IMR-90 (cell line): Measurements from ENCODE around the gene UNC5A. TPM values are rescaled to one million over a fixed set of nuclear protein-coding genes. Genes with fewer than 3 reads are reported as not detected.

Source experiments
- ATAC-seq: fragments of 200-7000 bp; cut with Tn5 transposase; 2 replicates; pipeline ENCODE4 v1.9.1; 2020; ENCODE audit warnings: low read depth, mild to moderate bottlenecking, moderate library complexity
- BruUV-seq: library from RNA; stranded (reverse); fragments of 400-500 nt; replicated peaks from 2 replicates; lab custom pipeline; 2021; lab: Mats Ljungman, UMichigan
- CTCF ChIA-PET: fragments of 300-600 bp; formaldehyde crosslinking; extraction: SDS; loops from one replicate; lab custom pipeline; 2021; ENCODE audit warnings: antibody characterized with exemption; lab: Yijun Ruan, JAX
- POLR2A ChIA-PET: fragments of 300-600 bp; sonication (Branson Sonifier 250); formaldehyde crosslinking; loops from one replicate; lab custom pipeline; 2022; ENCODE audit warnings: antibody characterized with exemption; ENCODE audit not compliant: unreplicated experiment; lab: Charles Lee
- DNase-seq: peaks from one replicate; pipeline ENCODE4 v3.0.0; 2013
- H2AFZ ChIP-seq: replicated peaks from 2 replicates; pipeline ENCODE3; 2013; ENCODE audit warnings: low read length, mild to moderate bottlenecking; ENCODE audit not compliant: poor library complexity
- H2AK5ac ChIP-seq: 2 replicates; pipeline ENCODE4 v1.6.1; 2013; ENCODE audit warnings: low read depth, low read length, inconsistent platforms
- H2AK9ac ChIP-seq: replicated peaks from 2 replicates; pipeline ENCODE3; 2013; ENCODE audit warnings: mild to moderate bottlenecking, low read depth, low read length, moderate library complexity; ENCODE audit not compliant: poor library complexity
- H2BK120ac ChIP-seq: 2 replicates; pipeline ENCODE4 v1.6.1; 2013; ENCODE audit warnings: low read depth, low read length, inconsistent platforms
- H2BK15ac ChIP-seq: 3 replicates; pipeline ENCODE4 v1.6.1; 2013; ENCODE audit warnings: low read depth, low read length, inconsistent platforms
- H2BK20ac ChIP-seq: 2 replicates; pipeline ENCODE4 v1.6.1; 2013; ENCODE audit warnings: low read depth, mild to moderate bottlenecking, inconsistent platforms, low read length, moderate library complexity
- H2BK5ac ChIP-seq: 2 replicates; pipeline ENCODE4 v1.6.1; 2013; ENCODE audit warnings: mild to moderate bottlenecking, low read depth, low read length, inconsistent platforms; ENCODE audit not compliant: poor library complexity, severe bottlenecking
- H3K14ac ChIP-seq: replicated peaks from 2 replicates; pipeline ENCODE4 v1.6.1; 2013; ENCODE audit warnings: low read depth, low read length, inconsistent platforms
- H3K18ac ChIP-seq: 2 replicates; pipeline ENCODE4 v1.6.1; 2013; ENCODE audit warnings: low read depth, low read length, control low read depth
- H3K23ac ChIP-seq: 2 replicates; pipeline ENCODE4 v1.6.1; 2013; ENCODE audit warnings: low read depth, low read length, inconsistent platforms
- H3K27ac ChIP-seq: 2 replicates; pipeline ENCODE4 v1.5.1; 2013; ENCODE audit warnings: mild to moderate bottlenecking, control low read depth, low read length; ENCODE audit not compliant: insufficient read depth
- H3K27me3 ChIP-seq: 2 replicates; pipeline ENCODE4 v1.6.1; 2013; ENCODE audit warnings: low read length; ENCODE audit not compliant: control insufficient read depth, insufficient read depth
- H3K36me3 ChIP-seq: 2 replicates; pipeline ENCODE4 v1.6.1; 2013; ENCODE audit warnings: low read length, mixed read lengths; ENCODE audit not compliant: control insufficient read depth, insufficient read depth
- H3K4ac ChIP-seq: 2 replicates; pipeline ENCODE4 v1.6.1; 2013; ENCODE audit warnings: low read depth, low read length, inconsistent platforms
- H3K4me1 ChIP-seq: 2 replicates; pipeline ENCODE4 v1.6.1; 2013; ENCODE audit warnings: low read length, mixed read lengths; ENCODE audit not compliant: control insufficient read depth, insufficient read depth
- H3K4me2 ChIP-seq: 2 replicates; pipeline ENCODE4 v1.6.1; 2013; ENCODE audit warnings: low read depth, mild to moderate bottlenecking, control low read depth, low read length, moderate library complexity
- H3K4me3 ChIP-seq: 2 replicates; pipeline ENCODE4 v1.5.1; 2013; ENCODE audit warnings: low read depth, mild to moderate bottlenecking, control low read depth, low read length, moderate library complexity; ENCODE audit not compliant: insufficient read depth
- H3K56ac ChIP-seq: 2 replicates; pipeline ENCODE4 v1.6.1; 2013; ENCODE audit warnings: low read length, inconsistent platforms; ENCODE audit not compliant: insufficient read depth; ENCODE audit errors: extremely low read depth
- H3K79me1 ChIP-seq, 2 experiments: 2 replicates each; pipeline ENCODE4 v1.6.1; 2013; ENCODE audit warnings: low read length in 2 of 2, inconsistent platforms in 1 of 2, low read depth in 1 of 2
- H3K9ac ChIP-seq: 2 replicates; pipeline ENCODE4 v1.6.1; 2013; ENCODE audit warnings: low read depth, low read length, control low read depth
- H3K9me1 ChIP-seq: 2 replicates; pipeline ENCODE4 v1.6.1; 2013; ENCODE audit warnings: low read length, inconsistent platforms; ENCODE audit not compliant: insufficient read depth
- H3K9me3 ChIP-seq: 2 replicates; pipeline ENCODE4 v1.6.1; 2013; ENCODE audit warnings: low read length; ENCODE audit not compliant: control insufficient read depth, insufficient read depth
- H4K20me1 ChIP-seq: 2 replicates; pipeline ENCODE4 v1.6.1; 2013; ENCODE audit warnings: low read length, inconsistent platforms; ENCODE audit not compliant: insufficient read depth
- H4K5ac ChIP-seq: 2 replicates; pipeline ENCODE4 v1.6.1; 2013; ENCODE audit warnings: mild to moderate bottlenecking, low read depth, low read length, control low read depth
- H4K8ac ChIP-seq, 2 experiments: 2 replicates each; pipeline ENCODE4 v1.6.1; 2013; ENCODE audit warnings: low read depth in 2 of 2, low read length in 2 of 2, control low read depth in 1 of 2, inconsistent platforms in 1 of 2
- H4K91ac ChIP-seq: 2 replicates; pipeline ENCODE4 v1.6.1; 2013; ENCODE audit warnings: low read depth, low read length, inconsistent platforms; ENCODE audit not compliant: insufficient read depth
- BHLHE40 ChIP-seq: fragments of 150-350 bp; IDR thresholded peaks from 2 replicates; pipeline ENCODE4 v1.6.1; 2016; ENCODE audit warnings: mild to moderate bottlenecking, low read depth, low read length
- MAZ ChIP-seq: IDR thresholded peaks from 2 replicates; pipeline ENCODE4 v1.6.1; 2012; ENCODE audit warnings: low read depth, mild to moderate bottlenecking, low read length, improper control_type of control experiment, moderate library complexity, borderline replicate concordance
- RAD21 ChIP-seq: IDR thresholded peaks from 2 replicates; pipeline ENCODE4 v1.6.1; 2012; ENCODE audit warnings: low read length, improper control_type of control experiment
- WGBS, 2 experiments: methylation state at CpG; one replicate each; pipeline versions ENCODE4 v1.1.5 to v1.1.7; 2013; ENCODE audit warnings: missing lambda C conversion rate in 2 of 2; ENCODE audit not compliant: insufficient read length in 1 of 2; ENCODE audit errors: extremely low coverage in 2 of 2; 5-methylcytosine and 5-hydroxymethylcytosine counted together
- dilution Hi-C: fragments of 300-500 bp; cut with HindIII; formaldehyde crosslinking; loops from one replicate; pipeline ENCODE4 v1.14.3; 2018; ENCODE audit warnings: low sequenced_read_pairs; ENCODE audit not compliant: unreplicated experiment
- in situ Hi-C: fragments of 300-500 bp; cut with MboI; formaldehyde crosslinking; loops from 3 replicates; pipeline ENCODE4 v1.14.3; 2019; ENCODE audit warnings: low sequenced_read_pairs, inconsistent platforms, mixed read lengths
- intact Hi-C: fragments of 100-400 bp; cut with micrococcal nuclease; formaldehyde crosslinking; loops from 2 replicates; pipeline ENCODE4 v1.10.0; 2022
- polyA plus RNA-seq, 3 experiments: library from polyadenylated mRNA; depleted of rRNA; stranded (reverse); fragments of >200 nt; gene quantifications; 2 replicates each; pipeline ENCODE4 v1.2.3, GENCODE V29; 2012; ENCODE audit warnings: low replicate concordance in 1 of 3
- total RNA-seq: library from RNA; depleted of rRNA; stranded (reverse); fragments of >200 nt; gene quantifications from 2 replicates; pipeline ENCODE4 v1.2.3, GENCODE V29; 2012

UNC5A gene
- total and polyA plus RNA-seq, 2 of the 4 experiments (the other 2 are of a cell fraction), result not detected

GRCh38 chr5:176816791-176817347 lies 6.5 kb downstream of the UNC5A start:
- no peak overlapping the region for H2AK5ac ChIP-seq
- no peak overlapping the region for H2BK5ac ChIP-seq
- H3K79me1 ChIP-seq, result no peaks in the 10 kb centered on the region
- no peak overlapping the region for H2AK9ac ChIP-seq
- no TSS peak for BruUV-seq
- no peak overlapping the region for H3K56ac ChIP-seq
- ATAC-seq (no peak), DNase-seq (no peak)
- dilution Hi-C loops (no loop called here), intact Hi-C loops (loop anchor here (10.0 kb wide), 1 partner anchor 152 kb away; no protein-coding TSS in a partner anchor), in situ Hi-C loops (no loop called here)
- no peaks in the 10 kb centered on the region for H3K36me3 ChIP-seq
- H2AFZ ChIP-seq, result no peak overlapping the region
- H3K14ac ChIP-seq, result no peak overlapping the region
- POLR2A ChIA-PET, result no interaction called here
- H3K27me3 ChIP-seq, result peaks cover 78% of the 10 kb centered on the region
- H2BK15ac ChIP-seq, result no peak overlapping the region
- no peak overlapping the region for H2BK120ac ChIP-seq
- CTCF ChIA-PET, result no interaction called here
- no peak overlapping the region for H3K27ac ChIP-seq
- H3K9ac ChIP-seq, result no peak overlapping the region
- no peak overlapping the region for H3K4me2 ChIP-seq
- no peaks in the 10 kb centered on the region for H4K20me1 ChIP-seq
- TF ChIP-seq MAZ, result no peak
- TF ChIP-seq RAD21, result no peak
- no peak for TF ChIP-seq BHLHE40
- no peaks in the 10 kb centered on the region; the same call in 1 of the 2 replicates for H3K9me3 ChIP-seq
- H3K9me1 ChIP-seq, result no peaks in the 10 kb centered on the region
- no peak overlapping the region for H3K18ac ChIP-seq
- H2BK20ac ChIP-seq, result no peak overlapping the region
- H4K5ac ChIP-seq, result no peak overlapping the region
- no peak overlapping the region for H3K4ac ChIP-seq
- H4K8ac ChIP-seq, result no peak overlapping the region
- H3K4me1 ChIP-seq, result no peaks in the 10 kb centered on the region
- no peak overlapping the region for H3K23ac ChIP-seq
- no peak overlapping the region for H3K4me3 ChIP-seq
- H4K91ac ChIP-seq, result no peak overlapping the region
- 29% methylated on average over 1 of the region's 9 CpGs; no CpG with 5 or more reads in 1 of the 2 experiments for WGBS, 2 experiments
